GM18502 (cell line): Measurements from ENCODE around the gene LCN10.
"Not testable (repeated sequence)": the region's sequence is repeated elsewhere in the genome, so short reads cannot be mapped to it uniquely, and the experiment has no call there.

ENCODE experiments used
- ATAC-seq: cut with Tn5 transposase; IDR thresholded peaks from one replicate; pipeline ENCODE4 v1.9.1; 2021; ENCODE audit warnings: mild to moderate bottlenecking; ENCODE audit not compliant: unreplicated experiment, poor library complexity

The LCN10 gene

DNA sequence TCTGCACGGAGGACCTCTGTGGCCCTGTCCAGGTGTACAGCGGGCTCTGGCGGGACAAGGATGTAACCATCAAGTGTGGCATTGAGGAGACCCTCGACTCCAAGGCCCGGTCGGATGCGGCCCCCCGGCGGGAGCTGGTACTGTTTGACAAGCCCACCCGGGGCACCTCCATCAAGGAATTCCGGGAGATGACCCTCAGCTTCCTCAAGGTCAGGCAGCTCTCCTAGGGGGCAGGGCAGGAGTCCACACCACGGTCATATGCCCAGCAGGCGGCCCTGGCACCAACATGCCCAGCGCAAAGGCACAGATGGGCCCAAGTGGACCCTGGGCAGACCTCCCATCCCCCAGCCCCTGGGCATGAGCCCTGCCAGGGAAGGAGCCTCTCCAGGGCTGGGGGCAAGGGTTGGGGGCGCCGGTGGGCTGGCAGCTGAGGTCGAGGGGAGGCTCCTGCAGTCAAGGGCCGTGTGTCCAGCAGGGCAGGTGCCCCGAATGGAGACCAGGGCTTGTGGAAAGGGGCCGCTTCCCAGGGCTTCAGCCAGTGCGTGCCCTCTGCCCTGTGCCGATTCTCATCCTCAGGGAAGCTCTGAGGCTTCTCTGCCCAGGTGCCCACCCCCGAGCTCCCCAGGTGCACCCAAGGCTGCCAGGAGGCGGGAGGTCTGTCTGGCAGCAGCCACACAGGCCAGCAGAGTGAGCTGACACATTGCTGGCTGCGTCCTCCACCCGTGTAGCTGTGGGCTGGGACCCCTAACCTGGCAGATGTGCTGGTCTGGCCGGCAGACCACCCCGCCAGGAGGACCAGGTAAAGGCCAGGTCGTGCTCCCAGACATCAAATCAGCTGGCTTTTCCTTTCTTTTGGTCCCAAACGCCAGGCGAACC is 20.4 kb downstream of the LCN10 start:
- no peak for ATAC-seq

DNA sequence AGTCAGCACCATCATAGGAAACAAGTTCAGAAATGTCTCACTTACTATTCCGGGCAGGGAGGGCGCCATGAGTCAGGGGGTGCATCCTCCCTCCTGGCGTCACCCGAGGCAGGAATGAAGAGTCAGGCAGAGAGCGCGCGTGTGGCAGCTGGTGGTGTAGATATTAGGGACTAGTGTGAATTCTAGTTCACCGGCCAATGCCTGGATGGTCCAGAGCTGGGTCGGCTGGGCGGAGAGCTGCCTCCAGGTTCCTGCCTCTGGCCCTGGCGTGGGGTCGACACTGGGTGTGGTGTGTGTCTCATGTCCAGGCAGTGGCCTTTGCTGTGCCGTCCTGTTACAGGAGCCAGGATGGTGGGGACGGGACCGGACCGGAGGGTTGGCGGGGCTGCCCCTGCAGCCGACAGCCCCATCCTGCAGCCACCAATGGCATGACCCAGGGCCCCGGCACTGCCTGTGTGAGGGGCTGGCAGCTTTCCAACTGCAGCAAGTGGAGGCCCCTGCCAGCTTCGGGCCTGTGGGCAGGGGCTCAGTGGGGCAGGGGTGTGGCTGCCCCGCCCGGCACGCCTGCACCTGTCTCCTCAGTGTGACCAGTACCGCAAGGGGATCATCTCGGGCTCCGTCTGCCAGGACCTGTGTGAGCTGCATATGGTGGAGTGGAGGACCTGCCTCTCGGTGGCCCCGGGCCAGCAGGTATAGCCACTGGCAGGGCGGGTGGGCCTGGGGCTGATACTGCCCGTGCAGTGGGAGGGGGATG is 21.2 kb downstream of the LCN10 start:
- ATAC-seq, result no peak

DNA sequence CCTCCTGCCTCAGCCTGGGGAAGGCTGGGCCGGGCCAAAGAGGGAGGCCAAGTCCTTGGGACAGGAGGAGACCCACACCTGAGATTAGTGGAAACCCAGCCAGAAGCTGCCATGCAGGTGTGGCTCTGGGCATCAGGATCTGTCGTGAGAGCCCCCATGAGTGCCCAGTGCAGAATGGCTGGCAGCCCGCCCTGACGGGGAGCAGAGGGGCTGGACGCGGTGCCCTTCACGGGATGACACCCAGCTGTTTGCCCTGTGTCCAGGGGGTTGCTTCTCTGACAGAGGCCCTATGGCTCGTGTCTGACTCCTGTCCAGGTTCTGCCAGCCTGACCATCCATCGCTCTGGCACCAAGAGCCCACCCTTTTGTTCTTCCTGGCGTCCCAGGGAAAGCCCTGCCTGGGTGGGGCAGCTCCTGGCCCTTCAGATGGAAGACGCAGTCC is 21.8 kb downstream of the LCN10 start:
- no peak for ATAC-seq

DNA sequence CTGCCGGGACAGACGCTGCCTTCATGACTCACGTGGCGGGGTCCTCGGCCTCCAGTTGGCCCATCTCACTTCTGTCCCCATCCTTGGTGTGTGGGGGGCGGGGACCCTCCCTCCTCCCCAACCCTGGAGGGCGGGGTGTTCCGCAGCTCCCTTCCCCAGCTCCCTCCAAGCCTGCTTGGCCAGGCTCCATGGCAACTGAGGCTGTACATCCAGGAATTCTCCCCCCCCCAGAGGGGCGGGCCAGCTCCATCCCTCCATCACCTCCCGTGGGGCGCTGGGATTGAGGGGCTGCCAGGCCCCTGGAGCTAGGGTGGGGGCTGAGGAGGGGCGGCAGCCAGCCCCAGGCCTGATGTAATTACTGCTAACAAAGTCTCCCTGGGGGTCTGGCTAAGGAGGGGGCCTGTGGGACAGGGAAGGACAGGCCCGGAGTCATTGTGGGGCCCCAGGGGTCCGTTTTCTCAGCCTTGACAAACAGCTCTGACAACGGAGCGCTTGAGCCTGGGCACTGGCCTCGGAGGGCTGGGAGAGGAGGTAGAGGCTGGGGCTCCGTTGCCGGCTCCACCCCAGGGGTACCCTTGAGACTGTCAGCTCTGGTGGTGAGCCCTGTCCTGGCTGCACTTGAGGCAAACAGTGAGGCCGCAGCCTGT is 22.4 kb downstream of the LCN10 start:
- ATAC-seq, result no peak

DNA sequence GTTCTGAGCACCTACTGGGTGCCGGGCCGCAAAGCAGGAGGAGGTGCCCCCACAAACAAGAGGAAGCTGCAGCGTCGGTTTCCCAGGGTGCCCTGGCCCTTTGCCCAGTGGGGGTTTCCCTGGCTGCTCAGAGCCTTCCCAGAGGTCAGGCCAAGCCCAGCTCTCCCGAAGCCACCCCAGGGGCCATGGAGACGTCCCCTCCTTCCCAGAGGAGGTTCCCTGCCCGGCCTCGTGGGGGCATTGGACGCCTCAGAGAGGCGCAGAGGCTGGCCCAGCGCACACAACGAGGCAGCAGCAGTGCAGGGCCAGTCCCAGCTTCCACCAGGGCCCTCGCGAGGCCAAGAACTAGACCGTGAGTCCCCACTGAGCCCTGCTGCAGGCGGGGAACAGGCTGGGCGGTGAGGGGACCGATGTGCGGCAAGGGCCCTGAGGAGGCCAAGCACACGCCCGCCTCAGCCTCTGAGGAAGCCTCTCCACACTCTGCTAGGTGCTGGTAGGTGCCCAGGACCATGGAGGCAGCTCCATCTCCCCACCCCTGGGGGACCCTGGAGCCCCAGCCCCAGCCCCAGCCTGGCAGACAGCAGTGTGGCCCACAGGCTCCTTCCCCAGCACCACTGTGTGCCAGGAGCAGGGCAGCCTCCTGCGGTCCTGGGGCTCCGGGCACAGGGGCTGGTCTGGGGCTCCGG is 23.4 kb downstream of the LCN10 start:
- no peak for ATAC-seq

DNA sequence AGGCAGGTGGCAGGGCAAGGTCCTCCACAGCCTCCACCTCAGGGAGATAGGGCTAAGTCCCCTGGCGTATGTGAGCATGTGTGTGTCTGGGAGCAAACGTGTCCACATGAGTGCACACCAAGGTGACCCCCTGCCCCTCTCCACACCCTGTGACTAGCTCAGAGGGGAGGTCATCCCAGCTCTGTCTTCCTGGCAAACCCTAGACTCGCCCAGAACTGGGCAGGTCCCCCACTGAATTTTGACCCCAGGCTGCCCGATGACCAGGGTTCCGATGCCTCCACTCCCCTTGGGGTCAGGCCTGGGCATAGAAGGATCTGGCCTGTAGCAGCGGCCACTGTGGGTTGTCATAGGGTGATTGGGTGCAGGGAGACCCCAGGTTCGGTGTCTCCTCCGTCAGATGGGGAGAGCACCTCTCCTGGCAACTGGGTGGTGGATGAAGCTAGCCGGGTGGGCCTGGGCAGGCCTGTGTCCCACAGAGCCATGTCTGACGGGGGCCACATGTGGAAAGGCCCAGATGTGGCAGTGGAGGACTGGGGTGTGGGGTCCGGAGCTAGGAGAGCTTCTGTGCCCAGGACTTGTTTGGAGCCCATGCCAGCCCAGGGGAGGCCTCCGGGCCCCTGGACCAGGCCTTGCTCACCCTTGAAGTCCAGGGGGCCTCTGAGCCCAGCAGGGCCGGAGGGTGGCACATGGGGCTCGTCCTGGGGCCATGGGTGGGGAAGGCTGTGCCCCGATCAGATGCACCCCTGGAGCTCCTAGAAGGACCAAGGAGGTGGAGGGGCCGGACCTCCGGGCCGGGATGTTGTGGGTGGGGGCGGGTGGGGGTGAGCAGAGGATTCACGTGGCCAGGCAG is 24.2 kb downstream of the LCN10 start:
- no peak for ATAC-seq

DNA sequence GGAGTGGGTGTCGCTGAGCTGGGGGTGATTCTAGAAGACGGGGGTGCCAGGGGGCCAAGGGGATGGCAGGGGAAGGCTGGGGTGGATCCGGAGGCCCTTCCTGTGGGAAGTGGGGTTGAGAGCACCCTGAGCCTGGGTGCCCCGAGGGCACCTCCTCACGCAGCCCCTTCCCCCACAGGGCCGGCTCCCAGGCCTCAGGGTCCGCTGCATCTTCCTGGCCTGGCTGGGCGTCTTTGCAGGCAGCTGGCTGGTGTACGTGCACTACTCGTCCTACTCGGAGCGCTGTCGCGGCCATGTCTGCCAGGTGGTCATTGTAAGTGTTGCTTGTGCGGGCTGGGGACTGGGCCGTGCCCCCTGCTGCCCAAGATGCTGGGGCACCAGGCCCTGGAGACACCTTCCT is 25.3 kb downstream of the LCN10 start:
- ATAC-seq, result no peak

DNA sequence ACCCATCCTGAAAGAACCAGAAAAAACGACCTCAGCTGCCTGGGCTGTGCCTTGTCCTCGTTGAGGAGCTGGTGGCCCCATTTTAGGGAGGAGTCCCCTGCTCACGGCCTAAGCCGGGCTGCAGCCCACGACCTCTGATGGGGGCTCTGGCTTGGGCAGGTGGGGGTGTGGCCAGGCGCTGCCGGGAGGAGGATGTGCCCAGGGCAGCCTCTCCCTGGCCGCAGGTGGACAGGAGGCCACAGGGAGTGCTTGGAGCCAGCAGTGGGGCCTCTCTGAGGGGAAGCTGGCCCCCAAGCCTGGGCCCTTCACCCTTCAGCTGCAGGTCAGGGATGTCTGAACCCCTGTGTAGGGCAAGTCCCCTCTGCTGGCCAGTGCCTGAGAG is 27.9 kb downstream of the LCN10 start:
- ATAC-seq, result no peak

DNA sequence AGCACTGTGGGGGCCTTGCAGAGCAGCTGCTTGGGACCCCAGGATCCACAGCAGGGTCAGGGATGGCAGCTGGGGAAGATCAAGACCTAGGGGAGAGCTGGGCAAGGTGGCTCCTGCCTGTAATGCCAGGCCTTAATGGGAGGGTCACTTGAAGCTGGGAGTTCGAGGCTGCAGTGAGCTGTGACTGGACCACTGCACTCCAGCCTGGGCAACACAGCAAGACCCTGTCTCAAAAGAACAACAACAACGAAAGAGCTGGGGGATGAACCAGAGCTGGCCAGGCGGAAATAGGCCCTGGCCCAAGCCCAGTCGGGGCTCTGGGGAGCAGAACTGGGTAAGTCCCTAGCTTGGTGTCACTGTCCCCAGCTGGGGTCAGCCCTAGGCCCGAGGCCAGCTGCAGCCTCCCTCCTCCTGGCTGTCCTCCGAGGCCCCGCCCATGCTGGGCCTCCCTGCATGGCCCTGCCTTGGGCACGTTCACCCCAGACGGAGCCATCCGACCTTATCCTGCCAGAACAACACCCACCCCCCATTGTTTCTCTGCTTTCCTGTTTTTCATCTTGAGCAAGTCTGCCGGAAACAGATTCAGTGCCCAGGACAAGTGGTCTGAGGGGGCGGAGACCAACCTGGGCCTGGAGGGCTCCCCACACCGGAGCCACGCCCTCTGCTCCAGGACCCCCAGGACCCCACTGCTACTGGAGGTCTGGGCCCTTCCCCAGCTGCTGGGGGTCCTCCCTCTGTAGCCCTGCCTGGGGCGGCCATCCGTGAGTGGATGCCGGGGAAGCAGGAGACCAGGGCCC is 28.4 kb downstream of the LCN10 start:
- no peak for ATAC-seq

DNA sequence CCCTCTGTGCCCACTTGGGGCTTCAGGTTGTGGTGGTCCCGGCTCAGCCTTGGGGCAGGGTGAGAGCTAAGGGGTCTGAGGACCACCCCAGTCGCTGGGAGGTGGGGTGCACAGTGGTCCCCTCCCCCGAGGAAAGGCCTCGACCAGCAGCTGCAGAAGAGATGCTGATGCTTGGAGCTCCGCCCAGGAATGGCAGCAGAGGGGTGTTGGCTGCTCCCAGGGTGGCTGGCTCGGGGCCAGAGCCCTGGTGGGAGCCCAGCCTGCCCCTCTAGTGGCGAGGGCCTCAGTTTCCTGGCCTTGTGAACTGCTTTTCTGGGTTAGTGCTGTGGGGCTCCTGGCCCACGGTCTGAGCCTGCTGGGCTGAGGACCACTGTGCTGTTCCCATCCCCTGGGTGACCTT is 29.2 kb downstream of the LCN10 start:
- ATAC-seq, result no peak

DNA sequence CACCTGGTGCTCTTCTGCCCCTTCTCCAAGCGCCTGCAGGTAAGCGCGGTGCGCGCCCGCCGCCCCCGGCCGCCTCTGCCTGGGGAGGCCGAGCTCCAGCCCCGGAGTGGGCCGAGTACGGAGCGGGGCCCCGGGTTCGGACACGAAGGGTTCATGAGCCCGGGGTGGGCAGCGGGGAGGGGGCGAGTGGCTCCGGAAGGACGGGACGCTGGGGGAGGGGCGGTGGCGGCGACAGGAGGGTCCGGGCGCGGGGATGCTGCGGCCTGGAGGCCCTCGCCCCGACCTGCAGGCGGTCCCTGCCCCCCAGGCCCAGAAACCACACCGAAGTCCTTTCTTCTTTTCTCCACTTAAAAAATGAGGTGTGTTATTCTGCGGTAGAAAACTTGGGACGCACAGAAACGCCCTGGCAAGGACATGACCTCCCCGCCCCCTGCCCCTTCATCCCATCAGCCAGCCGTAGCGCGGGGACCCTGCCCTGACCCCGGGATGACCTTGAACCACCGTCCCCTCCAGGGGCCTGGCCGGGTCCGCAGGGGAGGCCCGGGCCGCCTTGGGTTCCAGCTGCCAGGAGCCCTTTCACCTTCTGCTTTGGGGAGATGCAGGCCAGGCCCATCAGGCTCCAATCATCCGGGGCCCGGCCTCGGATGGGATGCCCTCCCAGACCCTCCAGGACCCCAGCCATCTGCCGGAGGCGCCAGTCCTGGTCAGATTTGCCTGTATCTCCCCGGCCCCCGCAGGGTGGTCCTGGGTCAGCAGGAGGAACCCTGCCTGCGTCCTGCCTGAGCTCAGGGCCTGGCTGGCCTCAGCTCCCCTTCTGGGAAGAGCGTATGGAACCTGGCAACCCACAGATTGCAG is 29.8 kb downstream of the LCN10 start:
- no peak for ATAC-seq

DNA sequence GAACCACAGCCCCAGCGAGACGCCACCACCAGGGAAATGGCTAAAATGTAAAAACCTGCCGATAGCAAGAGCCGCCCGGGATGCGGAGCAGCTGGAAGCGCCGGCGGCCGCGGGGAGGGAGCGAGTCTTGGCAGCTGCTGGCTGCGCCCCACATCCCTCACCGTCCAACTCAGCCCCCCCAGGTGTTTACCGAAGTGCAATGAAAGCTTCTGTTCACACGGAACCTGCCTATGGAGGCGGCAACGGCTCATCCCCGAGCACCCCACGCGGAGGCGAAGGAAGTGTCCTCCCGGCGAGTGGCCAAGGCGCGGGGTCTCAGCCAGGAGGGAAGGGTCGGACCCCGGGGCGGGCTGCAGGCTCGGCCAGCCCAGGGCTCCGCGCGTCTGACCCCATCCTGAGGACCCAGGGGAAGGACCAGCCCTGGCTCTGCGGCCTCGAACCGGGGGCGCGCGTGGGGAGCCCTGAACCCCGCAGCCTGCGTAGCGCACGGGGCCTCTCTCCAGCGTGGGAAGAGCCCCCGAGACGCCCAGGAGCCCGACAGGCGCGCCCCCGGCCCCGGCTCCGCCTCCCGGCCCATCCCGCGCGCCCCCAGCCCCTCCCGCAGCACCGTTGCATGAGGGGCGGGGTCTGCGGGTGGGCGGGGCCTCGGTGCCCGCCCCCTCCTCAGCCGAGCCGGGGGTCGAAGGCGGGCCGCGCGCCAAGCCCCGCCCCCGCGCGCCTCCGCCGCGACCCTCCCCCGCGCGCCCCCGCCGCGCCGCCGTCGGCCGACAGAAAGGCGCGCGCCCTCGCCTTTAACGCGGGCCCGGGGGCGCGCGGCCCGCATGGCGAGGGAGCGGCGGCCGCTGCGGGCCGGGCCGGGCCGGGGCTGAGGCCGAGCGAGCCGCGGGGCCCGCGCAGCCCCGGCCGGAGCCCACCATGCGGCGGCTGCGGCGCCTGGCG is 30.7 kb downstream of the LCN10 start, which contains the start of gene DIPK1B:
DIPK1B (plus strand) TSS at position 822 of the 939 bp plus-strand sequence; CDS start at position 916, 94 bp downstream.
- ATAC-seq, result no peak

DNA sequence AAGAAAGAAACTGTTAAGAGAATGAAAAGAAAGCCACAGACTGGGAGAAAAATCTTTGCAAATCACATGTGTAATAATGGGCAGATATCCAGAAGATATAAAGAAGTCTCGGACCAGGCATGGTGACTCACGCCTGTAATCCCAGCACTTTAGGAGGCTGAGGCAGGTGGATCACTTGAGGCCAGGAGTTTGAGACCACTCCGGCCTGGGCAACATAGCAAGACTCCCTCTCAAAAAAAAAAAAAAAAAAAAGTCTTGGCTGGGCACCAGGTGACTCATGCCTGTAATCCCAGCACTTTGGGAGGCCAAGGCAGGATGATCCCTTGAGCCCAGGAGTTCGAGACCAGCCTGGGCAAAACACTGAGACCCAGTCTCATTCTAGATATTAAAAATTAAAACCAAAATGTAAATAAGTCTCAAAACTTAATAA is 31.5 kb downstream of the LCN10 start:
- not testable (repeated sequence) for ATAC-seq

DNA sequence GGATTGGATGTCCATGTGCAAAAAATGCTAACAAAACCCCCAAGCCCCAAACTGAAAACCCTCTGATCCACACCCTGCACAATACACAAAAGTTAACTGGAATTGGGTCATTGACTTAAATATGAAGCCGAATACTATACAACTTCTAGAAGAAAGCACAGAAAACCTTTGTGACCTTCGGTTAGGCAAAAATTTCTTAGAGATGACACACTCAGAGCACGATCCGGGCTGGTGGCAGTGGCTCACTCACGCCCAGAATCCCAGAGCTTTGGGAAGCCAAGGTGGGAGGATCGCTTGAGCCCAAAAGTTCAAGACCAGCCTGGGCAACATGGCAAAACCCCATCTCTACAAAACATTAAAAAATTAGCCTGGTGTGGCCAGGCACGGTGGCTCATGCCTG is 32.2 kb downstream of the LCN10 start:
- no peak for ATAC-seq

DNA sequence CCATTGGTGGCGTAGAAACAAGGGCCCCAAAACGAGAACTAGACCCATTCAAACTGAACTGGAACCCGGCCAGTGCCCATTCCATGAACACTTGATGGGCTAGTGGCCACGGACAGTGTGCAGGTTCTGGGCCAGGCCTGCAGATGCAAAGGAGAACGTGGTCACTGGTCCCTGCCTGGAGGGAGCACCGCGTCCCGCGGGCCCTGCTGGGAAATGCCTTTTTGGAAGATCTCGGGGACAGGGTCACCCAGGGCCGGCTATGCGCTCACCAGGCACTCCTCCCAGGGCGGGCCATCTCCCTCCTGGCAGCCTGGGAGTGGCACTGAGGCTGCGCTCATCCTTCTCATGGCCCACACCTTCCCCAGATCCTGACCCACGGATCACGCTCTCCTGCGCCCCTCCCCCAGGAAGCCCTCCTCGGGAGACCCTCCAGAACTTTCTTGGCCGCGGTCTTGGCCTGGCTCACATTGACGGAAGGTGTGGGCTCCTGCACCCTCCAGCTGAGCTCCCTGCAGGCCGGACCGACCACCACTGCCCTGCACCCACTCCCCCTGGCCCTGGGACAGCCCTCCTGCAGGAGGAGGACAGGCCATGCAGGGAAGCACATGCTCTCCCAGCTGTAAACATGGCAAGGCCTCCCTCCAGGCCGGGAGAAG is 33.2 kb downstream of the LCN10 start:
- no peak for ATAC-seq

DNA sequence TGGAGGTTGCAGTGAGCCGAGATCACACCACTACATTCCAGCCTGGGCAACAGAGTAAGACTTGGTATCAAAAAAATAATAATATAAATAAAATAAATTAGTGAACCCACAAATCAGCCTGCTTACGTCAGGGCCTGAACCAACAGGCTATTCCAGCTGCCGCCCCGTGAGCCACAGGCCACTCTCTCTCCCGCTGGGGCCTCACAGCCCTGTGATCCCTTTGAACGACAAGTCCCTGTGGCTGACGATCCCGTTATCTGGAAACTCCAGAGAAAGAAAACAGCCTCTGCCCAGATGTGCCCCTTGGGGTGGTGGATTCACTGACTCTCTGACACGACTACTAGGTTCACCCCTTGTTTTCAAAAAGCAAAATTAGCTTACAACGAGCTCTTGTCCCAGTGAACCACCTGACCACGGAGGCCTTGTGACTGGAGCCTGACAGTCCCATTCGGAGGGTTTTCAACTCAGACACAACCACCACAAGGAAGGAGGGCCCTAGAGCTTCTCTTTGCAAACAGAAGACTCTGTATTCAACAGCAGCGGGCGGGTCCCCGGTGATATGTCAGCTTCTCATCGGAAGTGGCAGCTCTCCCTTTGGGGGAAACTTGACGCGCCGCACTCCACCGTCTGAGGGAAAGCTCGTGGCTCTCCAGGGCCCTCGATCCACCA is 34.8 kb downstream of the LCN10 start:
- no peak for ATAC-seq
